NCI-H146 treated with DMSO at 0.1 percent for 48 hours (cell line): ENCODE data around the gene S100Z.
"Not testable (repeated sequence)": the region's sequence is repeated elsewhere in the genome, so short reads cannot be mapped to it uniquely, and the experiment has no call there.

Source experiments
- DNase-seq: peaks from one replicate; lab custom pipeline; 2025; ENCODE audit not compliant: unreplicated experiment; lab: John Stamatoyannopoulos, UW

The S100Z gene

GRCh38 chr5:76822105-76822731 is 27.6 kb upstream of the S100Z start:
- not testable (repeated sequence) for DNase-seq

DNA sequence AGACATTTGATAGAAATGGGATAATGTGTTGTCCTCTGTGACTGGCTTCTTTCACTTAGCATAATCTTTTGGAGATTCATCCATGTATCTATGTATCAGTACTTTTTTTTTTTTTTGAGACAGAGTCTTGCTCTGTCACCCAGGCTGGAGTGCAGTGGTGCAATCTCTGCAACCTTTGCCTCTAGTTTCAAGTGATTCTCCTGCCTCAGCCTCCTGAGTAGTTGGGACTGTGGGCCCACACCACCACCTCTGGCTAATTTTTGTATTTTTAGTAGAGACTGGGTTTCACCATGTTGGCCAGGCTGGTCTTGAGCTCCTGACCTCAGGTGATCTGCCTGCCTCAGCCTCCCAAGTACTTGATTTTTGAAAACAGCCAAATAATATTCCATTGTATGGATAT is 23.4 kb upstream of the S100Z start:
- DNase-seq = not testable (repeated sequence)

DNA sequence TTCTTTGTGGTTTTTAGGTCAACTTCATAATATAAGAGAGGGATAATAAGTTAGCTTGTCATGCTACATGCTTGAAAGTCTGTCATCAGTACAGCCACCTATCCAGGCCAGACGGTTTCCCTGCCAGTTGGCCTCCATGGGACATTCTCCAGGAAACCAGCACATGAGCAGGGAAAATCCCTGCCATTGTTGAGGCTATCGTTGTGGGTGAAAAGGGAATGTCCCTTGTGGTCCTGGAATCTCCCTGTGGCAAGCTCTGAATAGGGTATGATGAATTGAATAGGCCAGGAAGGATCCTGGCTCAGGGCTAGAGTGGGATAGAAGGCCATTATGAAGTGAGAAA is 18.7 kb upstream of the S100Z start:
- DNase-seq = no peak

GRCh38 chr5:76836181-76836580 is 13.6 kb upstream of the S100Z start:
- DNase-seq = no peak

GRCh38 chr5:76836585-76836984 is 13.2 kb upstream of the S100Z start:
- no peak for DNase-seq

DNA sequence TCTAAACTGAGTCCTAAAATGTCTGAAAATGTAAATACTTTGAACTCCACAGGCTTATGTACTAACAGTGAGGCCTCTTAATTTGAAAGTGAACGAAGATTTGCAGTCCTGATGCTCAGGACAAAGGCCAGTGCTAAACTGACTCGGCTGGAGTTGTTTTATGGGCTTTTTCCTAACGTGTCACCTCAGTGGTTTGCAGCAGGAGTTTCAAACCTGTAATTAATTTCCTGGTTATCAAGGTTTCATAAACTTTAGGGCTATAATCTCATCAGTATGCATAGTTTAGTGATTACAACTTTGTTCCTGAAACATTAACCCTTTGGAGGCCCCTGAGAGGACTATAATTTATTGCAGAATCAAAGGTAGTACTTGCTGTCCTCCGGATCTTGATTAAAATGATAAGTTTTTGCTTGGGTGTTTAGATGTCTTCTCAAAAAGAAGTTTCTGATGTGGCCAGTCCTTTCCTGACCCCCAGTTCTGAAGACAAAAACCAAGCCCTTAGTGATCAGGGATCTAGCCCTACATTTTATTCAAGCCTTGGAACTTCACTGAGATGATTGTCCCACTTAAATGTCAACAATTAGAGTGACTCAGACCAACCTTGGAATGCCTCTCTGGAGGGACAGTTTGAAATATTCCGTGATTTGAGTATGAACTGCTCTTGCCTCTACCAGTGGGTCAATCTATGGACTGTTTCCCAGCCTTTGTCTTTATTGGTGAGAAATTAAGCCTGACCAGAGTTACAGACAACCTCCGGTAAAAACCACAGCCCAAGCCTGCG is 11.1 kb upstream of the S100Z start:
- DNase-seq = no peak

DNA sequence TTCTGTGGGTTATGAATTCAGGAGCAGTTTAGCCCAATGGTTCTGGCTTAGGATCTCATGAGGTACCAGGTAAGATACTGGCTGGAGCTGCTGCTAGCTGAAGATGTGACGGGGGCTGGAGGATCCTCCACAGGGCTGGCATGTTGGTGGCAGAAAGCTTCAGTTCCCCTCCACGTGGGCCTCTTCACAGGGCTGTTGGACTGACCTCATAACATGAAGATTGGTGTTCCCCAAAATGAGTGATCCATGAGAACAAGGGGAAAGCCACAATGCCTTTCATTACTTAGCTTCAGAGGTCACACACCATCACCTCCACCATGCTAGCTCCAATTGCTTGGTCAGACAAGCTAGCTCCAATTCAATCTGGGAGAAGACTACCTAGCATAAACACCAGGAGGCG is 8.5 kb upstream of the S100Z start:
- DNase-seq = no peak

DNA sequence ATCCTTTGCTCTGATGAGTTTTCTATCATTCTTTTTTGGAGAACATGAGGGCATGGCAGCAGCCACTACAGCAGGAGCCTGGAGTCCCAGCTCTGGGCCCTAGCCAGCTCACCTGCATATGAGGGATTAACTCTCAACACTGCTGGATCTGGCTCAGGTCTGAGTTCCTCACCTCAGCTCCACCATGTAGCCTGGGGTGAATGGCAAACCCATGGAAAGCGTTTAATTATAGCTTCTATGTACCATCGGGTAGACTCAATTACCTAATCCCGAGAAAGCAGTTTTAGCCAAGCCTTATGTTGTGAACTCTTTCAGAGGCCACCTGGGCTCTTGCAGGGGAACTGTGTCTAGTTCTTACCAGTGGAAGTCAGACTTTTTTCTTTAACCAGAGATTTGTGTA is 3.9 kb upstream of the S100Z start:
- DNase-seq = no peak

- no peak for DNase-seq
Measured at GRCh38 chr5:76850543-76851145, 830 bp downstream of the S100Z start.

DNA sequence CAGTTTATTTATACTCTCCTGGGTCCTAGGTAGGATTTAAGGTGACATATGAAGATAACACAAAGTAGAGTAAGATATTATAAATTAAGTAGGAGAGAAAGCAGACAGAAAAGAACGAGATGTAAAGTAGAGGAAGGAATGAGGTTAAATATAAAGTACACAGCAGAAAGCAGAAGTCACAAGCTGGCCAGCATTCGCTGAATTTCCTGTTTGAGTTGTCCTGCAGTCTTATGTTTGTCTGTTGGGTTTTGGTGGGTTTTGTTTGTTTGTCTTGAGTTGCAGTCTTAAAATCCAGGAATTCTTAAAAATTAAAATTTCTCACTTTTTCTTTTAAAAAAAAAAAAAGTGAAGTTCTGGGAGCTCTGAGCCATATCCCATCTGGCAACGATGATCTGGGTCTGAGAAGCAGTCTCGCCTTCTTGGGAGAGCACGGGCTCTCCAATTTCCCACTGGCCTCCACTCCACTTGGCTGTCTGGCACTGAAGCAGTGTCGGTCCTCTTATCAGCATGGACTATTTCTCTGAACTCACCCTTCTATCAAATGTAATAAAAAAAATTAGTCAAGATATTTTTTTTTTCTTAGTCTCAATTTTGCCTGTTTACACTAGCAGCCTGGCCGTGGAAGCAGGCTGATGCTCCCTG is 2.0 kb downstream of the S100Z start:
- DNase-seq = no peak

DNA sequence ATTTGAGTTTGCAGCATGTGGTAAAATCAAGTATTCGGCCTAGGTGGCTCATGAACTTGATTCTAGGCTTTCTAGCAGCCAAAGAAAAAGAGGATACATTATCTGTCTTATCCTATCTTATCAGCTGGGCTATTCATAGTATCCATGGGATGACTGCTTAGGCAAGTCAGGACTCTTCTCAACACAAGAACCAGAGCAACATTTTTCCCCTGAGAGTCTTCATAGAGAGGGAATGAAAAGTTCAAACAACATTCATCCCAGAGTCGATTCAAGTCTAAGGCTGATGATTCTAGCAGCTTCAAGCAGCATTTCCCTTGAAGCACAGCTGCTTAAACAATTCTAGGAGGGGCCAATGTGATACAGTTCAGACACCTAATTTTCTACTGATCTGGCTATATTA is 3.0 kb downstream of the S100Z start:
- no peak for DNase-seq

GRCh38 chr5:76853741-76854140 is 3.9 kb downstream of the S100Z start:
- DNase-seq = not testable (repeated sequence)

- DNase-seq = no peak
Measured at GRCh38 chr5:76854644-76855043, 4.8 kb downstream of the S100Z start.

- not testable (repeated sequence) for DNase-seq
Measured at GRCh38 chr5:76855501-76855900, 5.7 kb downstream of the S100Z start.

DNA sequence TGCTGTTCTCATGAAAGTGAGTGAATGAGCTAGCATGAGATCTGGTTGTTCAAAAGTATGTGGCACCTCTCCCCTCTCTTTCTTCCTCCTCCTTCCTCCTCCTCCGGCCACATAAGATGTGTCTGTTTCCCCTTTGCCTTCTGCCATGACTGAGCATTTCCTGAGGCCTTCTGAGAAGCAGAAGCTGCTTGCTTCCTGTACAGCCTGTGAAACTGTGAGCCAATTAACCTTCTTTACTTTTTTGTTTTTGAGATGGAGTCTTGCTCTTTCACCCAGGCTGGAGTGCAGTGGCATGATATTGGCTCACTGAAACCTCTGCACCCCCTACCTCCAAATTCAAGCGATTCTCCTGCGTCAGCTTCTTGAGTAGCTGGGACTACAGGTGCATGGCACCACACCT is 6.1 kb downstream of the S100Z start:
- DNase-seq = no peak

DNA sequence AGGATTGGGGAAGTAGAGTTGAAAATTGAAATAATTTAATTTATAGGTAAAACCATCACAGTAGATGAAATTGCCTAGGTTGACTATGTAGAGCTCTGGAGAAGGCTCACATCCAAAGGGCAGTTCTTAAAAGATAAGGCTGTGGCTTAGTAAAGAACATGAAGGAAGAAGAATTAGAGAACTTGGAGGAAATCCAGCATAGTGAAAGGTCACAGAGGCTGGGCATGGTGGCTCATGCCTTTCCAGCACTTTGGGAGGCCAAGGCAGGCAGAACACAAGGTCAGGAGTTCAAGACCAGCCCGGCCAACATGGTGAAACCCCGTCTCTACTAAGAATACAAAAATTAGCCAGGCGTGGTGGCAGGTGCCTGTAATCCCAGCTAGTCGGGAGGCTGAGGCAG is 7.0 kb downstream of the S100Z start:
- not testable (repeated sequence) for DNase-seq

- DNase-seq = no peak
Measured at GRCh38 chr5:76859591-76860247, 9.9 kb downstream of the S100Z start.

DNA sequence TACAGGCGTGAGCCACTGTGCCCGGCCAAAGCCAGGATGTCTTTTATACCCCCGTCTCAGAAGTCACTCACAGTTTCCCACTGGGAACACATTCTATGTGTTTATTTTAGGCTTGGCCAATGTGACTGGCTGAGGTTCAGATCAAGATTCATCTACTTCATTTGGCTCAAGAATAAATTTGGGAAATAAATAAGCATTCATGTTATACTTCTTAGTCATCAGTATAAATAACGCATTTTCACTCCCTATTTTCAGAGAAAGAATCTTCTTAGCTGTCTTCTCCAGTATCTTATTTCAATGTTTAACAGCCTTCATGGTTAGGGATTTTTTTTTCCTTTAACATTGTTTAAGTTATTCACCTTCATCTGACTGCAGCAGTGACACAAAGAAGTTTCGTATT is 11.8 kb downstream of the S100Z start:
- DNase-seq = no peak

- no peak for DNase-seq
Measured at GRCh38 chr5:76863001-76863400, 13.2 kb downstream of the S100Z start.

DNA sequence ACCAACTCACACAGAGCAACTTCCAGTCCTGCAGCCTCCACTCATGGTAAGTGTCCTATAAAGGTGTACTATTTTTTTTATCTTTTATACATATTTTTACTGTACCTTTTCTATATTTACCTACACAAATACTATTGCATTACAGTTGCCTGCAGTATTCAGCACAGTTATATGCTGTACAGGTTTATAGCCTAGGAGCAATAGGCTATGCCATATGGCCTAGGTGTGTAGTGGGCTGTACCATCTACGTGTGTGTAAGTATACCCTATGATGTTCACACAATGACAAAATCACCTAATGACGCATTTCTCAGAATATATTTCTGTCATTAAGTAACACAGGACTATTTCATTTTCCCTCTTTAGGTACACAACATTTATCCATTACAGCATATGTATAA is 16.7 kb downstream of the S100Z start:
- no peak for DNase-seq

GRCh38 chr5:76867038-76867437 is 17.2 kb downstream of the S100Z start:
- no peak for DNase-seq
